ENCODE results near the gene PGAP2.
"Not testable (repeated sequence)": the region's sequence is repeated elsewhere in the genome, so short reads cannot be mapped to it uniquely, and the experiment has no call there.

Gene PGAP2

DNA sequence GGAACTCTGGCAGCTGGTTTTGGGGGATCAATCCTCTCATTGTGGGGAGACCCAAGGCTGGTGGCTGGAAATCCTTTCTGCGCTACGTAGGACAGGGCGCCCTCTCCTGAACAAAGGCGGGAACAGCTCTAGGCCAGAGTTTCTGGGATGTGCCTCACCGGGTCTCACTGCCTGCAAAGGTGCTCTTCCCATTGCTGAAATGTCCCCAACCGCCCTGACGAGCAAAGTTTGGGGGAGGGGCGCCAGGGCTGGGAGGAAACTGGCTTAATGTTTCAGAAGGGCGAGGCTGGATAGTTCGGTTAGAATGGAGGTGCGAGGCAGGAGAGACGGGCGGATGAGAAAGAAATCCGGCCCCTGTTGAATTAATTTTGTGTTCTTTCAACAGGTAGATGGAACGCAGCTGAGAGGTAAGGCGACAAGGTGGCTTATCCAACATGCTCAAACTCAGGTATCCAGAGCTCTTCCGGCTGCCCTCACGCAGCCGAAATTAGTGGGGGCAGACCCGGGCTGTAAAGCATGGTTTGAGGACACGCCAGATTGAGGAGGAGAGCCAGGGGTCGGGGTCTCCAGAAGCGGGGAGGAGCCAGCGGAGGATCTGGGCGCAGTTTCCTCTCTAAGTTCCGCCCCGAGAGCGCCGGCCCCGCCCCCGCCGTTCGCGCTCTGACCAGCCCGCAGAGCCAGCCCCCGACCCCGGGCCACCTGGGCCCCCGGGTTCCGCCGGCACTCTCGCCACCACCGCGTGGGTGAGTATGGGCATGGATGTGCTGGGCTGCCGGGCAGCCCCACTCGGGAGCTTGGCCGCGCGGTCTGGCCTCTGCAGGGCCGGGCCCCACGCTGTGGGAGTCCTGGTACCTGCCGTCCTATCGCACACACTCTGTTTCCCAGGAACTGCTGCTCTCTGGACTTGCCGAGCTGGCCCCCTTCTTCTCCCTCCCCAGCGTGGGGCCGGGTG lies at the start of gene PGAP2:
PGAP2 (plus strand) TSS at position 652 of the 952 bp plus-strand sequence. CDS start 2,700 bp downstream, outside the sequence.
- DNase-seq (ENCODE audit: low read depth in 2 of 2, low spot score in 1 of 2) = no peak

DNA sequence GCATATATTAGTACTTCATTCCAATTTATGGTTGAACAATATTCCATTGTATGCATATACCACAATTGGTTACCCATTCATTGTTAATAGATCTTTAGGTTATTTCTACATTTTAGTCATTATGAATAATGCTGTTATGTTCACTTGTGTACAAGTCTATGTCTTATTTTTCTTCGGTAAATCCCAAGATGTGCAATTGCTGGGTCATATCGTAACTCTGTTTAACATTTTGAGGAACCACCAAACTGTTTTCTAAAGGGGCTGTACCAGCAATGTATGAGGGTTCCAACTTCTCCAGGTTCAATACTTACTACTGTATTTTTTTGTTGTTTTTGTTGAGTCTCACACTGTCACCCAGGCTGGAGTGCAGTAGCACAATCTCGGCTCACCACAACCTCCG lies 44.1 kb upstream of the PGAP2 start:
- no peak for DNase-seq (ENCODE audit: low read depth in 2 of 2, low spot score in 1 of 2)

DNA sequence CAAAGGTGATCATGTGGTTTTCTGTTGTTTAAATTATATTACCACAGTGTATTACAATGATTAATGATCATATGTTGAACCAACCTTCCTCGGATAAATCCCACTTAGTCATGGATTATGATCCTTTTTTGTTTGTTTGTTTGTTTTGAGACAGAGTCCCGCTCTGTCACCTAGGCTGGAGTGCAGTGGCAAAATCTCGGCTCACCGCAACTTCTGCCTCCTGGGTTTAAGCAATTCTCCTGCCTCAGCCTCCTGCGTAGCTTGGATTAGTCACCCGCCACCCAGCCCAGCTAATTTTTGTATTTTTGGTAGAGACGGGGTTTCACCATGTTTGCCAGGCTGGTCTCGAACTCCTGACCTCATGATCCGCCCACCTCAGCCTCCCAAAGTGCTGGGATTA lies 41.5 kb upstream of the PGAP2 start:
- not testable (repeated sequence) for DNase-seq (ENCODE audit: low read depth in 2 of 2, low spot score in 1 of 2)

DNA sequence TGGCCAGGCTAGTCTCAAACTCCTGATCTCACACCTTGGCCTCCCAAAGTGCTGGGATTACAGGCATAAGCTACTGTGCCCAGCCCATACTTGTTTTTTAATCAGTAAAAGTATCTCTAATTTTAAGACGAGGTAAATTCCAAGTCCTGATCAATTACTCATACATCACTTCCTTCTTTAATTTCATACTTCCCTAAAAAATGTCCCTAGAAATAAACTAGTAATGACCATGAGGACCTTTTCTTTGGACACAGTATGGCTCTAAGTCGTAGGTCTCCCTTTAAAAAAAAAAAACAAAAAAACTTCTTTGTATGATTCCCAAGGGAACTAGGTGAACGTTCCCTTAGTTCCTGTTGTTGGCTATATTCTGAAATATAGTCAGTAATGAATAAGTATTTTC lies 40.8 kb upstream of the PGAP2 start:
- DNase-seq (ENCODE audit: low read depth in 2 of 2, low spot score in 1 of 2) = no peak

DNA sequence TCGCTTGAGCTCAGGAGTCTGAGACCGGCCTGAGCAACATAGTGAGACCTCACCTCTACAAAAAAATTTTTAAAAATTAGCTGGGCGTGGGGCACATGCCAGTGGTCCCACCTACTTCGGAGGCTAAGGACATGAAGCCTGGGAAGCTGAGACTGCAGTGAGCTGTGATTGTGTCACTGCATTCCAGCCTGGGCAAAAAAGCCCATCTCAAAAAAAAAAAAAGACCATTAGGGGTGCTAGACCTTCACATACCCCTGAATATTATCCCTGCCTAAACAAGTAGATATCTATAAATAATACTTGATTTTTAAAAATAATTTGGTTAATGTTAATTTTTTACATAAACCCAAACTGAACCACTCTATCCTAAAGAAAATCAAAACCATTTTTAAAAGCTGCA lies 35.2 kb upstream of the PGAP2 start:
- DNase-seq (ENCODE audit: low read depth in 2 of 2, low spot score in 1 of 2) = no peak

DNA sequence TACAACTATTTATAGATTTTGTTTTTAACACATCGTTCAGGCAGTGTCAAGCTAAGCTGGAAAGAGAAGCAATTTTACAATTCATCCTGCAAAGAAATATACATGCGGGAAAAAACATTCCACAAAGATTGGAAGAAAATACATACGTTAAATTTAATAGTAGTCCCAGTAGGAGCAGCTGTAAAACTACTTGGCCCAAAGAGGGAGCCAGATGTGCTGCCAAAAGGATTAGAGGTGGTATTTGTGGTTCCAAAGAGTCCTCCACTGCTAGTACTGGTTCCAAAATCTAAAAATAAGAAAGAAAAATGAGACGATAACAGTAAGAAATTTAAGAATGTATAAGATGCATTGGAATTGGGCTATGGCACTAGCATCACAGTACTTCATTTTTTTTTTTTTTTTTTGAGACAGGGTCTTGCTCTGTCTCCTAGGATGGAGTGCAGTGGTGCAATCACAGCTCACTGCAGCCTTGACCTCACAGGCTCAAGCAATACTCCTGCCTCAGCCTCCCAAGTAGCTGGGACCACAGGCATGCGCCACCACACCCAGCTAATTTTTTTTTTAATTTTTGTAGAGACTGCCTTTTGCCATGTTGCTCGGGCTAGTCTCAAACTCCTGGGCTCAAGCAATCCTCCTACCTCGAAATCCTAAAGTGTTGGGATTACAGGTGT lies 32.5 kb upstream of the PGAP2 start:
- DNase-seq (ENCODE audit: low read depth in 2 of 2, low spot score in 1 of 2) = no peak

DNA sequence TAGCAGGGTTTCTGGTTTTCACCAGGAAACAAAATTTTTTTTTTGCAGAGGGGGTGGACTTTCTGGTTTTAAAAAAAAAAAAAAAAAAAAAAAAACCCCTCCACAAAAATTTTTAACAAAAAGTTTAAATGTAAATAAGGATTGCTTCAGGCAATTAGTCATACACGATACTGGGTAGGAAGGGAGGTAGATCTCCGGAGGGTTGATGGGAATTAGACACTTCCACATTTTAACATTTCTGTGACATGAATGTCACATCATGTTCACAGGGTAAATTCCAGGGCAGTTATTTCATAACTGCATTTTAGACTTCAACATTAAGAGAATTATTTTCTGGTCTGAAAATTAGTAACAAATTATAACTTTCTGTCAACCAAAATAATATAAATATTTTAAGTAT lies 26.9 kb upstream of the PGAP2 start:
- DNase-seq (ENCODE audit: low read depth in 2 of 2, low spot score in 1 of 2) = no peak

DNA sequence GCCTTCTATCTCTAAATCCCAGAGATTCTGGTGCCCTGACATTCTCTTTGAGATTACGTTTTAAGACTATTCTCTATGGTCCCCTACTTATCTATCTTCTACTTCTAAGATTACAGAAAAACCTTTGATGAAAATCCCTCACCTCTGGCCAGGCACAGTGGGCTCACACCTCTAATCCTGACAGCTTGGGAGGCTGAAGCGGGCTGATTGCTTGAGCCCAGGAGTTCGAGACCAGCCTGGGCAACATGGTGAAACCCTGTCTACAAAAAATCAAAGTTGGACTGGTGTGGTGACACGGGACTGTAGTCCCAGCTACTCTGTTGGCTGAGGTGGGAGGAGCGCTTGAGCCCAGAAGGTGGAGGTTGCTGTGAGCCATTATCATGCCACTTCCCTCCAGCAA lies 25.4 kb upstream of the PGAP2 start:
- DNase-seq (ENCODE audit: low read depth in 2 of 2, low spot score in 1 of 2) = no peak

DNA sequence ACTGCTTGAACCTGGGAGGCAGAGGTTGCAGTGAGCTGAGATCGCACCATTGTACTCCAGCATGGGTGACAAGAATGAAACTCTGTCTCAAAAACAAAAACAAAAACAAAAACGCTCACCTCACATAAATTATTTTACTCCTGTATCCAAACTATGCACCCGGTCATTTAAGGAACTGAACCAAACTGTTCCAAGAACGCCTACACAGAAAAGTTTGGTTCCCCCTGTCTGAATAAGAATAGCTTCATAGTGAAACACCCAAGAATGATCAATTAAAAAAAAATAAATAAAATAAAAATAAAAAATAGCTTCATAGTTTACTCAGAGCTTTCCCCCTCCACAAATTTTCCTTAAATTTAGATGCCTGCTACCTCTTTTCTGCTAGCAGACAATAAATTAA lies 24.7 kb upstream of the PGAP2 start:
- DNase-seq (ENCODE audit: low read depth in 2 of 2, low spot score in 1 of 2) = no peak

DNA sequence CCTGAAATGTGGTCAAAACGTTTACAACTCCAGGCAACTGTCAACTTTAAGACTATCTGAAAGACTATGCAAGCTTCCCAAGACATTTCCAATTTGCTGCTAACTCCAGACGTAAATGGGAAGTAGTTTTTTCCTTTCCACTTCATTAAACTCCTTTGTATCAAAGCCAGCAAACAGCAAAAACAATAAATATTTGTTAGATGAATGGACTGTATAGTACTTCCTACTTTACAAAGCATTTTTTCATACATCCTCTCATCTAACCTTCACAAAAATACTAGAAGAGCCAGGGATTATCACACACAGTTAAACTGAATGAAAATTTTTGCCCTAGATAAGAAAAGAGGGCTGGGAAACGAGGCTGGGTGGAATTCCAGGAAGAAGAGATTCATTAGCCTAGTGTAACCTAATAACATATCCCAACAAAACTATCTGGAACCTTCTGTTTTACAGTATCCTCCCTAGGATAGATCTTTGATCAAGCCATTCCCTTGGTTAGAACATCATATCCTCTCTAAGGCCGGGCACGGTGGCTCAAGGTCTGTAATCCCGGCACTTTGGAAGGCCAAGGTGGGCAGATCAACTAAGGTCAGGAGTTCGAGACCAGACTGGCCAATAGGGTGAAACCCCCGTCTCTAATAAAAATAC lies 21.5 kb upstream of the PGAP2 start:
- no peak for DNase-seq (ENCODE audit: low read depth in 2 of 2, low spot score in 1 of 2)

DNA sequence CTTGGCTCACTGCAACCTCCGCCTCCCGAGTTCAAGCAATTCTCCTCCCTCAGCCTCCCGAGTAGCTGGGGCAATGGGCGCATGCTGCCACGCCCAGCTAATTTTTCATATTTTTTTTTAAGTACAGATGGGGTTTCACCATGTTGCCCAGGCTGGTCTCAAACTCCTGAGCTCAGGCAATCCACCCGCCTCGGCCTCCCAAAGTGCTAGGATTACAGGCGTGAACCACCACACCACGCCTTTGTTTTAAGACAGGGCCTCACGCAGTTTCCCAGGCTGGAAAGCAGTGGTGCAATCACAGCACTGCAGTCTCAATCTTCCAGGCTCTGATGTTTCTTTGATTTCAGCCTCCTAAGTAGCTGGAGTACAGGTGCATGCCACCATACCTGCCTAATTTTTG lies 14.0 kb upstream of the PGAP2 start:
- DNase-seq (ENCODE audit: low read depth in 2 of 2, low spot score in 1 of 2) = not testable (repeated sequence)

DNA sequence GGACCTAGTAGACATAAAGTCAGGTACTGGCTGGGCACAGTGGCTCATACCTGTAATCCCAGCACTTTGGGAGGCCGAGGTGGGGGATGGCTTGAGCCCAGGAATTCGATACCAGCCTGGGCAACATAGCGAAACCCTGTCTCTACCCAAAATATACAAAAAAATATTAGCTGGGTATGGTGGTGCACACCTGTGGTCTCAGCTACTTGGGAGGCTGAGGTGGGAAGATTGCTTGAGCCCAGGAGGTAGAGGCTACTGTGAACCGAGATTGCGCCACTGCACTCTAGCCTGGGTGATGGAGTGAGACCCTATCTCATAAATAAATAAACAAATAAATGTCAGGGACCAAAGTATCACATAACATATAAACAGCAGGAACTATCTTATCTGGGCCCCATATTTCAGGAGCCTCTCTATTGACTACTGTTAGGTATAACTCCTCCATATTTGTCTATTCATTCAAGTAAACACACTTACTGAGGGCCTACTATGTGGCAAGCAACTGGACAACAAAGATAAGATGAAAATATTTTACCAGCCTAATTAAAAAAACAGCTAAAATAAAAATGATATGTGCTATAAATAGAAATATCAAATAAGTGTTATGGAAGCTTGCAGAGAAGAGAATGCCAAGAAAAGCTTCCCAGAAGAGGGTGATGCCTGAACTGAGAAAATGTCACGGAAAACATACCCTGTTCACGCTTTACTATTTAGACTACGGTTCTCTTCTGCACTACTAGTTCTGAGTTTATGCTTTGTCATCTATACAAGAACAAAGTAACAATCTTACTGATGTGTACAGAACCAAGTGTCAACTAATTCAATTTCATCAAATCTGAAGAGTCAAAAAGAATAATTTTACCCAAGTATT lies 13.0 kb upstream of the PGAP2 start:
- no peak for DNase-seq (ENCODE audit: low read depth in 2 of 2, low spot score in 1 of 2)

DNA sequence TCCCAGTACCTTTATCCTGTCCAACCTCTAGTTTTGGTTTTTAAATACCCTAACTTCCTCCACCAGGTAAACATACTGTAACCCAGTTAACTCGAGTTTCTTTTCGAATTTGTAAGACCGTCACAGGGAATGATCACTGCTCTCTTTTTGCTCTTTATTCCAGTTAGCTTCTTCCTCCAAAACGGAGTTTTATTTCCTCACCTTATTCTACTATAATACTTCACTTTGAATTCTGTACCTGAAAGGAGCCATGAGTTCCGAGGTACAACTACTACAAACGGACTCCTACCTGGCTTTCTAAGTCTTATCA lies 12.4 kb upstream of the PGAP2 start:
- DNase-seq (ENCODE audit: low read depth in 2 of 2, low spot score in 1 of 2) = no peak

DNA sequence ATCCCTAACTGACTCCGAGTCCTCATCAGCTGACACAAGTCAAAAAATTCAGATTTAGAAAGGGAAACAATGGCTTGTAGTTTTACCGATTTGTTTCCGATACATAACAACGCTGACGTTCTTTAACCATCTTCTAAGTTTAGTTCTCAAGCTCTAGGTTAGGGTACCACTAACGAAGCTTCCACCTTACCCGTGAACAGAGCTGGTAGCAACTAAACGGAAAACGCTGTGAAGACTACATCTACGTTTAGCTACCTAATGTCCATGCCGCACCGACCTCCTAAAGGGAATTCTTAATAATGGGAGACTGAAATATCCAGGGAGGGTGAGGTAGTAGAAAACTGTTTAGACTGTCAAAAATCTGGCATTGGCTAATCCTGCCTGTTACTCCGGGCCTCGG lies 12.0 kb upstream of the PGAP2 start:
- no peak for DNase-seq (ENCODE audit: low read depth in 2 of 2, low spot score in 1 of 2)

DNA sequence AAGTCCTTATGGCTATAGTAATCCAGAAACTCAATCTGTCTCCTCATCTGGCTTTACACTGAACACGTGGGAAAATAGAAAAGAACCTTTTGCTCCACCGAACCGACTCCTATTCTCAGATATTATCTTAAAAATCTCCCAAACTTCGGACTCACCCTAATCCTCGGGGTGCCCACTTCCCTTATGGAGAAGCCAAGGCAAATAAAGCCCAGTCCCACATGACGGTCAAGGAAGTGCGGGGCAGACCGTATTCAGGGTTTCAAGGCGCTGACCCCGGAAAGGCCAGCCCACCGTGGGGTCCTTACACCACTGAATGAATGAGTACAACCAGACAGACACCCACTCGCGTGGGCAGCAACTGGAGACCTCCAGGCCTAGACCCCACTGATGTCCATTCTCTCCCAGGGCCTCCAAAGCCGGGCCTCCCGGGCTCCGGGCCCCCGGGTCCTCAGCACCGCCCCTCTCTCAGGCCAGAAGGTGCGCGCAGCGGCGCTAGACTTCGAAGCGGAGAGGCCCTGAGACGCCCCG lies 11.5 kb upstream of the PGAP2 start:
- DNase-seq (ENCODE audit: low read depth in 2 of 2, low spot score in 1 of 2) = no peak

DNA sequence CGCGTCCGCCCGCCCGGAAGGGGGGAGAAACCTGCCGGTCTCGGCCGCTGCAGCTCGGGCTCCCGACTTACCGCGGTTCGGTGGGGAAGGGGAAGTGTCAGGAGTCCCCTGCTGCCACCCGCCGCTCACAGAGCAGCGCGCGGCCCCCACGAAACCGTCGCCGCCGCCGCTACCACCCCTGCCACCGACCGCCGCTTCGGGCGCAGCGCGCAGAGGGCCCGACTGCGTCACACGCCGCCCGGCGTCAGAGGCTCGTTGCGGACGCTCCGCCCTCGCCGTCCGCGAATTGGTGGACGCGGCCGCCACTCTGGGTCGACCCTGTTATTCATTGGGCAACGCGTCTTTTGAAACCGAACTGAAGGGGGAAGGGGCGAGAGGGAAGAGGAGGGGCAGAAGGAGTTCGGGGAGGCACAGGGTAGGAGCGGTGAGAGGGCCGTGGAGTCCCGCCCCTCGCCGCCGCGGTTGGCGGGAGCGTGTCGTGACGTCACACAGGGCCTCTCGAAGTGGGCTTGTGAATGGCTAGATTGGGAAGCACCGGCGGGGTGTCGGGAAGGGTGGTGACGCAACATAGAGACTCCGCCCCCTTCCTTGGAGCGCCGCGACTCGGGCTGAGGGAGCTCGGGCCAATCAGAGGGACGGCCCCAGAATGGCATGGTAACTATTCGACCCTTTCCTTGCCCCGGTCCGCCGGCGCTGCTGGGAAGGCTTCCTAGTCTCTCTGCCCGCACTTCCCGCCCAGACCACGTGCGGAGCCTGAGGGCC lies 10.8 kb upstream of the PGAP2 start, which contains the start of gene NUP98:
NUP98 (minus strand) TSS at position 226 of the 762 bp plus-strand sequence. CDS start 15,437 bp downstream, outside the sequence.
- peak; percentile 99 to 100 for DNase-seq (ENCODE audit: low read depth in 2 of 2, low spot score in 1 of 2)

DNA sequence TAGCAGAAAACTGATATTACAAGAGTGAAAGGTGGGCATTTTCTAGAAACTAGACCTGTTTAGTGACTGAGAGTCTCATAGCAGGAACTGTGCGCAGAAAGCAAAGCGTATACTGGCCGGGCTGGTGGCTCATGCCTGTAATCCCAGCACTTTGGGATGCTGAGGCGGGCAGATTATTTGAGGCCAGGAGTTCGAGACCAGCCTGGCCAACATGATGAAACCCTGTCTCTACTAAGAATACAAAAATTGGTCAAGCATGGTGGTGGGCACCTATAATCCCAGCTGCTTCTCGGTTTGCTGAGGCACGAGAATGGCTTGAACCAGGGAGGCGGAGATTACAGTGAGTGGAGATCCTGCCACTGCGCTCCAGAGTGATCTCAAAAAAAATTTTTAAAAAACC lies 9.2 kb upstream of the PGAP2 start:
- DNase-seq (ENCODE audit: low read depth in 2 of 2, low spot score in 1 of 2) = no peak

DNA sequence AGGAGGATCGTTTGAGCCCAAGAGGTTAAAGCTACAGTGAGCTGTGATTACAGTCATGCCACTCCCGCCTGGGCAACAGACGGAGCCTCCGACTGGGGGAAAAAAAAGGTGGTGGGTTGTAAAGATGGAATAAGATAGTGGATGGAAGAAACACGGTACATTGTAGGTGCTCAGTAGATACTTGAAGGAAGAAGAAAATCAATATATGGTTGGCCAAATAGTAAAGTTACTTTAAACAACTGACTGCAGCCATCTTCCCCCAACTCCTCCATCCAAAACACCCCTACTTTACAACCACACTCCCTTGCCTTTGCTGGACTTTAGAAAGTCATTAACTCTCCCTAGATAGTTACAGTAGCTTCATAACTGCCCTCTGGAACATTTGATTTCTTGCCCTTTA lies 8.5 kb upstream of the PGAP2 start:
- no peak for DNase-seq (ENCODE audit: low read depth in 2 of 2, low spot score in 1 of 2)

DNA sequence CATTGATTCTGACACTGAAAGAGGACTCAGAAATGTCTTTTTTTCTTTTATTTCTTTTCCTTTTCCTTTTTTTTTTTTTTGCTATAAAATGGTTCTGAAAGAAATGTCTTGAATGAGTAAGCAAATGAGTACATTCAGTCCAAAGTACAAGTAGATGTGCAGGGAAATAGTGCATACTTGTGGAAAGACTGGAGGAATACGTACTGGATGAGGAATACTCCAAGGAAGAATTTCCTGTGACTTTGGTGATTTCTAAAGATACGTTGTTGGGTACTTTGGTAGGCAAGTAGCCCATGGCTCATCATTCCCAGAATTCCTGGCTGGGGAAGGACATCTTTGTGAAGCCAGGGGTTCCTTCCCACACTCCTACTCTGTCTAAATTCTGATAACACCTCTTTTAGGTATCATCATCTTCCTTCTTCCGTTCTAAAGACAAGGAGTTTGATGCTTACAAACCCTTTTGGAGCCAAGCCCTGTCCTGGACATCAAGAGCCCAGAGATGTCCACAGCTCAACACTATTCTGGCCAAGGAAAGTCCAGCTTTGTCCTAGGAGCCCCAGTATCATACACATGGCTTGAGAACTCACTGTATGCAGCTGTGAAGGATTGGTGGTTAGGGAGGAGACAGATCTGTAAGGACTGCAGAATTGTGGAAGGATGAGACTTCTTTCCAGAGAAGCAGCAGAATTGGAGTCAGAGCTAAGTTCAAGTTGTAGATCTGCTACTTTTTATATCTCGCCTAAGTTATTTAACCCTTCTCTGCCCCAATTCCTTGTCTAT lies 6.2 kb upstream of the PGAP2 start:
- DNase-seq (ENCODE audit: low read depth in 2 of 2, low spot score in 1 of 2) = no peak

Data from stimulated activated CD8-positive, alpha-beta memory T cell treated with anti-CD3 and anti-CD28 coated beads, Interleukin-4, amount 100 ng/mL, for 4 hours (primary cell).